Smooth muscle cell (in vitro differentiated cells): ENCODE data around the gene NLN. TPM values are rescaled to one million over a fixed set of nuclear protein-coding genes. Genes with fewer than 3 reads are reported as not detected.

Source experiments
- DNase-seq: peaks from one replicate; lab custom pipeline; 2025; ENCODE audit not compliant: unreplicated experiment; lab: John Stamatoyannopoulos, UW
- H2AFZ ChIP-seq: fragments of 200-600 bp; sonication (generic); 2 replicates; pipeline ENCODE4 v1.6.0; 2016; ENCODE audit warnings: antibody characterized with exemption, low read depth, mild to moderate bottlenecking
- H3F3A ChIP-seq: fragments of 200-600 bp; sonication (generic); 2 replicates; pipeline ENCODE4 v1.6.0; 2017; ENCODE audit warnings: antibody characterized with exemption, low read depth
- H3K27ac ChIP-seq: fragments of 200-600 bp; sonication (generic); 2 replicates; pipeline ENCODE4 v1.5.1; 2016; ENCODE audit warnings: low read depth, mild to moderate bottlenecking
- H3K27me3 ChIP-seq: fragments of 200-600 bp; sonication (generic); 2 replicates; pipeline ENCODE4 v1.6.1; 2016; ENCODE audit warnings: low read depth, mild to moderate bottlenecking
- H3K36me3 ChIP-seq: fragments of 200-600 bp; sonication (generic); 2 replicates; pipeline ENCODE4 v1.5.1; 2016; ENCODE audit warnings: low read depth
- H3K4me1 ChIP-seq: fragments of 200-600 bp; sonication (generic); 2 replicates; pipeline ENCODE4 v1.5.1; 2016; ENCODE audit warnings: low read depth
- H3K4me2 ChIP-seq: fragments of 200-600 bp; sonication (generic); 2 replicates; pipeline ENCODE4 v1.6.0; 2016; ENCODE audit warnings: mild to moderate bottlenecking
- H3K4me3 ChIP-seq: fragments of 200-600 bp; sonication (generic); 2 replicates; pipeline ENCODE4 v1.5.1; 2016; ENCODE audit warnings: mild to moderate bottlenecking
- H3K79me2 ChIP-seq: fragments of 200-600 bp; sonication (generic); 2 replicates; pipeline ENCODE4 v1.6.0; 2016; ENCODE audit warnings: low read depth, mild to moderate bottlenecking
- H3K9ac ChIP-seq: fragments of 200-600 bp; sonication (generic); 2 replicates; pipeline ENCODE4 v1.6.0; 2016; ENCODE audit warnings: low read depth
- H3K9me3 ChIP-seq: fragments of 200-600 bp; sonication (generic); replicated peaks from 2 replicates; pipeline ENCODE4 v1.5.1; 2016; ENCODE audit warnings: low read depth
- H4K20me1 ChIP-seq: fragments of 200-600 bp; sonication (generic); 2 replicates; pipeline ENCODE4 v1.6.0; 2016; ENCODE audit warnings: low read depth
- CTCF ChIP-seq: fragments of 200-600 bp; sonication (generic); IDR thresholded peaks from 2 replicates; pipeline ENCODE4 v1.5.1; 2017; ENCODE audit warnings: borderline replicate concordance, mild to moderate bottlenecking, antibody characterized with exemption; ENCODE audit not compliant: insufficient read depth, poor library complexity, severe bottlenecking
- WGBS: methylation state at CpG from one replicate; pipeline ENCODE4 v1.1.7; 2016; ENCODE audit warnings: low lambda C conversion rate; 5-methylcytosine and 5-hydroxymethylcytosine counted together
- polyA plus RNA-seq: library from polyadenylated mRNA; unstranded; fragments of >200 nt; fragmentation: Nextera tagmentation; extraction: Ambion mirVana; gene quantifications from 2 replicates; pipeline ENCODE4 v1.2.1, GENCODE V29; 2016
- total RNA-seq: library from RNA; depleted of rRNA; stranded (reverse); fragments of >200 nt; gene quantifications from 2 replicates; pipeline ENCODE4 v1.2.3, GENCODE V29; 2014

The NLN gene
- total and polyA plus RNA-seq, 2 experiments from 2014 or later, result 31.9 to 33.6 TPM

GRCh38 chr5:65721050-65721719 lies 820 bp upstream of the NLN start:
- peak overlapping the region; percentile 96 for H2AFZ ChIP-seq
- peak overlapping the region; percentile 89 for H3K9ac ChIP-seq
- no peaks in the 10 kb centered on the region for H3K9me3 ChIP-seq
- H3K36me3 ChIP-seq, result peaks cover 4% of the 10 kb centered on the region
- peaks cover 6% of the 10 kb centered on the region for H4K20me1 ChIP-seq
- H3K4me1 ChIP-seq, result peaks cover 7% of the 10 kb centered on the region
- peaks cover 6% of the 10 kb centered on the region for H3F3A ChIP-seq
- TF ChIP-seq CTCF, result no peak
- peak overlapping the region; percentile 85 for H3K4me2 ChIP-seq
- 5% methylated on average over 19 of the region's 19 CpGs for WGBS
- no peaks in the 10 kb centered on the region for H3K27me3 ChIP-seq
- H3K79me2 ChIP-seq, result peaks cover 47% of the 10 kb centered on the region
- H3K27ac ChIP-seq, result peak overlapping the region; percentile 72
- peak overlapping the region; percentile 83 for H3K4me3 ChIP-seq
- peak; percentile 37 for DNase-seq

GRCh38 chr5:65722575-65723403 lies 784 bp downstream of the NLN start:
- H3K27me3 ChIP-seq, result no peaks in the 10 kb centered on the region
- peaks cover 21% of the 10 kb centered on the region for H4K20me1 ChIP-seq
- H3K9ac ChIP-seq, result peak overlapping the region; percentile 84
- H2AFZ ChIP-seq, result peak overlapping the region; percentile 87
- H3K4me3 ChIP-seq, result peak overlapping the region; percentile 83
- H3K36me3 ChIP-seq, result no peaks in the 10 kb centered on the region
- peaks cover 51% of the 10 kb centered on the region for H3K79me2 ChIP-seq
- peak; percentile 16 for DNase-seq
- H3K4me2 ChIP-seq, result peak overlapping the region; percentile 85
- 1% methylated on average over 28 of the region's 28 CpGs for whole genome bisulfite sequencing
- peak overlapping the region; percentile 41 for H3K27ac ChIP-seq
- TF ChIP-seq CTCF, result no peak
- peaks cover 7% of the 10 kb centered on the region for H3K4me1 ChIP-seq
- peaks cover 6% of the 10 kb centered on the region for H3F3A ChIP-seq
- no peaks in the 10 kb centered on the region for H3K9me3 ChIP-seq

- Histone ChIP-seq H3K9me3 (no peaks in the 10 kb centered on the region), H2AFZ (no peak overlapping the region), H3F3A (no peaks in the 10 kb centered on the region), H3K9ac (no peak overlapping the region), H3K4me3 (no peak overlapping the region), H3K4me2 (no peak overlapping the region), H4K20me1 (peaks cover 50% of the 10 kb centered on the region), H3K27me3 (no peaks in the 10 kb centered on the region), H3K79me2 (peaks cover 77% of the 10 kb centered on the region), H3K36me3 (no peaks in the 10 kb centered on the region), H3K27ac (no peak overlapping the region), H3K4me1 (peaks cover 7% of the 10 kb centered on the region)
- WGBS, result 91% methylated on average over 7 of the region's 7 CpGs
- no peak for DNase-seq
- TF ChIP-seq CTCF, result no peak
Observed at GRCh38 chr5:65727491-65728156, 5.6 kb downstream of the NLN start.
